T47D (cell line): ENCODE results near the gene FPR2.
A peak's percentile ranks its signal among the peaks of the same experiment; 100 is the strongest.

Experiments used
- DNase-seq, 2 experiments: peaks; one replicate each; pipeline versions ENCODE4 v3.0.0 to v3.0.0-alpha.2; 2011 to 2012; ENCODE audit warnings: low read depth in 1 of 2, low spot score in 1 of 2
- JUND ChIP-seq: IDR thresholded peaks from 2 replicates; pipeline ENCODE4 v1.6.1; 2012; ENCODE audit warnings: low read depth
- in situ Hi-C: cut with HindIII; loops from 2 replicates; pipeline ENCODE4 v1.10.0; 2016; ENCODE audit warnings: low sequenced_read_pairs, low pct_unique_long_range_greater_than_20kb

FPR2 gene

DNA sequence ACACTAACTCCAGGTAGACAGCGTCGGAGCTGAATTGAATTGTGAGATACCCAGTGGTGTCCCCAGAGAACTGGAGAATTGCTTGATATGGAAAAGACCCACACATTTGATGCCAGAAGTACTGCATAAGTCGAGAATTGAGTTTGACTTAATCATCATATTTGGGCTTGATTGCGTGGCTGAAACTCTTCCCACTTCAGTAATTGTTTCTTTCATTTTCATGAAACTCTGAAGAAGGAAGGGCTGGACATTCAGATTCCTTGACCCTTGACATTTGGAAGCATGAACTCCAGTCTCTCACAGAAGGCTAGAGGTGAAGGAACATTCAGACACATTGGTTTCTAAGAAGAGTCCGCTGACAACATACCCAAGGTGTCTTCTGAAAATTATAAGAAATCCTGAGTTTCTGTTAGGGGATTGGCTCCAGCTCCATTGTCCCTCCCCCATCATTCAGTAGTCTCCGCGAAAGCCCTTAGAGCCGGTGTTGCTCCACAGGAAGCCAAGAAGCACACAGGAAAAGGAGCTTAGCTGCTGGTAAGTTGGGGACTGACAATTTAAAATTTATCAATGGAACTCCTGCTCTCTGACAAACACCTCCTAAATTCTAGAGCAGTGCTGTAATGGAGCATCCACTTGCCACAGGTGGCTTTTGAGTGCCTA, at the start of gene FPR2:
FPR2 (plus strand) TSS at position 484 of the 660 bp plus-strand sequence. CDS start 7,479 bp downstream, outside the sequence.
- no peak for DNase-seq

GRCh38 chr19:51711702-51712101, 49.3 kb upstream of the FPR2 start:
- in situ Hi-C loops: no loop called here
- no peak for TF ChIP-seq JUND
- no peak for DNase-seq

More for the DNA sequence above, at the start of gene FPR2:
- no peak for TF ChIP-seq JUND
- in situ Hi-C loops: no loop called here

GRCh38 chr19:51712461-51713081, 48.4 kb upstream of the FPR2 start:
- TF ChIP-seq JUND: no peak
- in situ Hi-C loops: no loop called here
- DNase-seq: peak; percentile 80 to 81

DNA sequence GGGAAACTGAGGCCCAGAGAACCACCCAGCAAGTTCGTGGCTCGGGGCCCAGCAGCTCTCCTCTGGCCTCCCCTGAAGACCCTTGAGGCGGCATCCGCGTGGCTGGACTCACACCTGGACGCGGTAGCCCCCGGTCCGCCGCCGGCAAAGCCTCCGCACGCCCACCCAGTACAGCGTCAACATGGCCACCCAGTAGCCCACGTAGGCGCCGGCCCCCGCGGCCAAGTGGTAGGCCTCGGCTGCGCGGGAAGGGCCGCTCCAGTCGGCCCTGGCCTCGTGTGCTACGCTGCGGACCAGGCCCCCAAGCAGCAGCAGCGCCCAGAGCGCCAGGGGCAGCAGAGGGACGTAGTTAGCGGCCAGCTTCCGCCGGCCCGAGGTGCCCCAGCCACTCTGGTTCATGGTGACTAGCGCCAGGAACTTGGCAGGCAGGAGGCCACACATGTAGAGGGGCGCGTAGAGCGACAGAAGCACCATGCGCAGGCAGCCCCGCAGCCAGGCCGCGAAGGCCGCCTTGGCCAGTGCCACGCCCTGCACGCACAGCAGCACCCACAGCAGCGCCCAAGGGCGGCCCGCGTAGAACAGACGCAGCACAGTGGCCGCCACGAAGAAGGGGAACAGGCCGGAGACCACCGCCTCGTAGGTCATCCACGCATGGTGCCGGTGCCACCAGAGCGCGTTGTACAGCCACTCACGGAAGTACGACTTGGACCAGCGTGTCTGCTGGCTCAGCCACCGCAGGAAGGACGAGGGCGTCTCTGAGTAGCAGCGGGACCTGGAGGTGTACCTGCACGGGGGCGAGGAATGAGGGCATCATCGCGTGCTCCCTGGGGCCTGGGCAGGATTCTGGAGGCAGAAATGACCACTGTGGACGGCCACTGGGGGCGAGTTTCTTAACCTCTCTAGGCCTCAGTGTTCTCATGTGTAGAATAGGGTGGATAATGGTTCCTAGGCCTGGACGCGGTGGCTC, 47.4 kb upstream of the FPR2 start:
- no peak for DNase-seq
- in situ Hi-C loops: no loop called here
- no peak for TF ChIP-seq JUND

DNA sequence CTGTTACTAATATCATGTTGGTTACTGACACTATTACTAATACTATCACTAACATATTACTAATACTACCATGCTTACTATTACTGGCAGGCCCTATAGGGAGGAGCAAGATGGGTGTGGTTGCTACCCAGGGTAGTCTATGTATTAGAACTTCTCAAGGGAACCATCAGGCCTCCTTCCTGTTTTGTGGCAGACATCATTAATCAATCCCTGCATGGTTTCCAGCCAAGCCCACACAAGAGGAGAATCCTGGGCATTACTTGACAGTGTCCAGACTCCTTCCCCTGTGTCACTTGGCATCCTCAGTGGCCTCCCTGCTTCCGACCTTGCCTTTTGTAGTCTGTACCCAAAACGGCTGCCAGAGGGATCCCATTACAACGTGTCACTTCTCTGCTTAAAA, 46.1 kb upstream of the FPR2 start:
- in situ Hi-C loops: no loop called here
- TF ChIP-seq JUND: no peak
- DNase-seq: no peak

- TF ChIP-seq JUND: no peak
- in situ Hi-C loops: no loop called here
- no peak for DNase-seq
These were observed 45.1 kb upstream of the FPR2 start for GRCh38 chr19:51715850-51716249.

DNA sequence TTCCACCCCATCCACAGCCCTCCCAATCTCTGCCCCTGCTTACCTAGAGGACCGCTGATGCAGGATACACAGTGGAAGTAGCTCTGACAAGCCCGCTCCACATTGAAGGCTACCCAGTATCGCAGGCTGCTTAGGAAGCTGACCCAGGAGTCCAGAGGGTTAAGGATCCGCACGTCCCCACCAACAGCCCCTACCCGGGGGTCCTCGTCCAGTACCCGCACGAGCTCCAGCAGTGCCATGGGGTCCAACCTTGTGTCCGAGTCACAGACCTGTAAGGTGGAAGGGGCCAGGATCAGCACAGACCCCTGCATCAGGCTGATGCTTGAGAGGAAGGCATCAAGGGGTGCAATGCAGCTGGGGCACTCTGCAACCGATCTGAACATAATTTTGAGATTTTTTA, 44.1 kb upstream of the FPR2 start:
- in situ Hi-C loops: no loop called here
- TF ChIP-seq JUND: no peak

GRCh38 chr19:51719251-51719988, 41.6 kb upstream of the FPR2 start:
- in situ Hi-C loops: no loop called here
- no peak for DNase-seq
- no peak for TF ChIP-seq JUND

More for the DNA sequence above, 44.1 kb upstream of the FPR2 start:
- DNase-seq: no peak

DNA sequence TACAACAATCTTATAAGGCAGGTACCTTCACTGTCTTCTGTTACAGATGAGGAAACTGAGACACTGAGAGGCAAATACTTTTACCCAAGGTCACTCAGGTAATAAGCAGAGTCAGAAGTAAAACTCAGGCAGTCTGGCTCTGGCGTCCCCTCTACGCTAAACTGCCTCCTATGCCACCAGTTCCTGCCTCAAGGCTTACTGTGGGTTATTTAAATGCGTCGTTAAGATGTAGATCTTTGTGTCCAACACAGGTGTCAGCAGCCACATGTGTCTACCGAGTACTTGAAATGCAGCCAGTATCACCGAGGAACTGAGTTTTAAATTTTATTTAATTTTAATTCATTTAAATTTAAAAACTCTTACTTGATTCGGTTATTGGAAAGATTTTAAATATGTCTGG, 39.1 kb upstream of the FPR2 start:
- in situ Hi-C loops: no loop called here
- DNase-seq: no peak
- TF ChIP-seq JUND: no peak

DNA sequence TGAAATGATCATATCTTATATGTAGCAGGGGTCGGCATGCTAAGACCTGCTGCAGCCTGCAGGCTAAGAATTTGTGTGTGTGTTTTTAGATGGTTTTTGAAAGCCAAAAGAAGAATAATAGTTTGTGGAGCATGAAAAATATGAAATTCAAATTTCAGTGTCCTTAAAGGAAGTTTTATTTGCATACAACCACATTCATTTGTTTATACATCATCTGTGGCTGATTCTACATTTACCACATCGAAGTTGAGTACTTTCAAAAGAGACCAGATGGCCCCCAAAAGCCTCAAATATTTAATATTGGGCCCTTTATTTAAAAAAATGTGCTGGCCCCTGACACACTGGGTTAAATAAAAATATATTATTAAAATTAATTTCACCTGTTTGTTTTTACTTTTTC, 38.5 kb upstream of the FPR2 start:
- TF ChIP-seq JUND: no peak
- in situ Hi-C loops: no loop called here
- DNase-seq: no peak

DNA sequence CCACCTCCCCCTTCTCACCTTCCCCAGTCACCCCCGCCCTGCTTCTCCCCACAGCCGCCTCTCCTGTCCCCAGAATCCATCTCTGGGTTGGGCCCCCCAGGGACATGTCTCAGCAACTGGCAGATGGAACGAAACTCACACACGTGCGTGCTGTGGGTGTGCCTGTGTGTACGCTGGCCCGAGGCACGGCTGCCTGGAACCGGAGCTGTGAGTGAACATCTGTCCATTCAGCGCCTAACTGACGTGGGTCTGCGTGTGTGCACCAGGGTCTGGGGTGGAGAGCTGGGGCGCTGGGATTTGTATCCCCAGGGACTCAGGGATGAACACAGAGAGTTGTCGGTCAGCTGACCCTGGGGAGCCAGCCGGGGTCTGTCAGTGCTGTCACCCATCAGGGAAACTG, 36.4 kb upstream of the FPR2 start:
- in situ Hi-C loops: no loop called here
- TF ChIP-seq JUND: no peak

GRCh38 chr19:51726049-51726448, 34.9 kb upstream of the FPR2 start:
- in situ Hi-C loops: no loop called here
- DNase-seq: no peak
- TF ChIP-seq JUND: no peak

More for the DNA sequence above, 36.4 kb upstream of the FPR2 start:
- no peak for DNase-seq
